ENCODE results near the gene TRPV4.

GRCh38 chr12:109773384-109774011 lies 59.7 kb downstream of the TRPV4 start:
- TF ChIP-seq CTCF (conservative IDR thresholded peaks at IDR 0.05; ENCODE audit: low read depth in 2 of 2): no peak
- no peak for TF ChIP-seq POLR2AphosphoS5 (IDR thresholded peaks at IDR 0.05; ENCODE audit: low read depth)
- TF ChIP-seq EZH2phosphoT487 (IDR thresholded peaks at IDR 0.05; ENCODE audit: unreplicated experiment): no peak
- no peak for TF ChIP-seq EZH2 (IDR thresholded peaks at IDR 0.05; ENCODE audit: low read depth, unreplicated experiment)
- TF ChIP-seq ZNF331 (CRISPR knock-in tag; IDR thresholded peaks at IDR 0.05; ENCODE audit: low read depth): no peak
- TF ChIP-seq, protein P1, sequence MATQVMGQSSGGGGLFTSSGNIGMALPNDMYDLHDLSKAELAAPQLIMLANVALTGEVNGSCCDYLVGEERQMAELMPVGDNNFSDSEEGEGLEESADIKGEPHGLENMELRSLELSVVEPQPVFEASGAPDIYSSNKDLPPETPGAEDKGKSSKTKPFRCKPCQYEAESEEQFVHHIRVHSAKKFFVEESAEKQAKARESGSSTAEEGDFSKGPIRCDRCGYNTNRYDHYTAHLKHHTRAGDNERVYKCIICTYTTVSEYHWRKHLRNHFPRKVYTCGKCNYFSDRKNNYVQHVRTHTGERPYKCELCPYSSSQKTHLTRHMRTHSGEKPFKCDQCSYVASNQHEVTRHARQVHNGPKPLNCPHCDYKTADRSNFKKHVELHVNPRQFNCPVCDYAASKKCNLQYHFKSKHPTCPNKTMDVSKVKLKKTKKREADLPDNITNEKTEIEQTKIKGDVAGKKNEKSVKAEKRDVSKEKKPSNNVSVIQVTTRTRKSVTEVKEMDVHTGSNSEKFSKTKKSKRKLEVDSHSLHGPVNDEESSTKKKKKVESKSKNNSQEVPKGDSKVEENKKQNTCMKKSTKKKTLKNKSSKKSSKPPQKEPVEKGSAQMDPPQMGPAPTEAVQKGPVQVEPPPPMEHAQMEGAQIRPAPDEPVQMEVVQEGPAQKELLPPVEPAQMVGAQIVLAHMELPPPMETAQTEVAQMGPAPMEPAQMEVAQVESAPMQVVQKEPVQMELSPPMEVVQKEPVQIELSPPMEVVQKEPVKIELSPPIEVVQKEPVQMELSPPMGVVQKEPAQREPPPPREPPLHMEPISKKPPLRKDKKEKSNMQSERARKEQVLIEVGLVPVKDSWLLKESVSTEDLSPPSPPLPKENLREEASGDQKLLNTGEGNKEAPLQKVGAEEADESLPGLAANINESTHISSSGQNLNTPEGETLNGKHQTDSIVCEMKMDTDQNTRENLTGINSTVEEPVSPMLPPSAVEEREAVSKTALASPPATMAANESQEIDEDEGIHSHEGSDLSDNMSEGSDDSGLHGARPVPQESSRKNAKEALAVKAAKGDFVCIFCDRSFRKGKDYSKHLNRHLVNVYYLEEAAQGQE (IDR thresholded peaks at IDR 0.05; ENCODE audit: unreplicated experiment): no peak
- no peak for TF ChIP-seq JUNB (IDR thresholded peaks at IDR 0.05; ENCODE audit: unreplicated experiment)
- TF ChIP-seq, protein P2, sequence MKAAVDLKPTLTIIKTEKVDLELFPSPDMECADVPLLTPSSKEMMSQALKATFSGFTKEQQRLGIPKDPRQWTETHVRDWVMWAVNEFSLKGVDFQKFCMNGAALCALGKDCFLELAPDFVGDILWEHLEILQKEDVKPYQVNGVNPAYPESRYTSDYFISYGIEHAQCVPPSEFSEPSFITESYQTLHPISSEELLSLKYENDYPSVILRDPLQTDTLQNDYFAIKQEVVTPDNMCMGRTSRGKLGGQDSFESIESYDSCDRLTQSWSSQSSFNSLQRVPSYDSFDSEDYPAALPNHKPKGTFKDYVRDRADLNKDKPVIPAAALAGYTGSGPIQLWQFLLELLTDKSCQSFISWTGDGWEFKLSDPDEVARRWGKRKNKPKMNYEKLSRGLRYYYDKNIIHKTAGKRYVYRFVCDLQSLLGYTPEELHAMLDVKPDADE (IDR thresholded peaks at IDR 0.05): no peak
- TF ChIP-seq CREB1 (CRISPR knock-in tag; IDR thresholded peaks at IDR 0.05; ENCODE audit: low read depth): no peak

Data from GM23338 (cell line).